ENCODE measurements around the gene DNAJC17. TPM values are rescaled to one million over a fixed set of nuclear protein-coding genes. Genes with fewer than 3 reads are reported as not detected.

The DNAJC17 gene
- total RNA-seq, 1 donor = 14.8 TPM

- Histone ChIP-seq H3K79me2 (ENCODE audit: insufficient read depth, low read length) (peaks cover 39% of the 10 kb centered on the region), H3K27me3 (ENCODE audit: insufficient read depth, low read length) (peaks cover 2% of the 10 kb centered on the region), H3K9me3 (ENCODE audit: low read depth, low read length) (no peaks in the 10 kb centered on the region), H2AFZ (ENCODE audit: low read length) (peak within 1 kb of the TSS; percentile 93), H3K36me3 (ENCODE audit: insufficient read depth, low read length) (peaks cover 23% of the 10 kb centered on the region), H3K4me2 (ENCODE audit: insufficient read depth, low read length) (peak within 1 kb of the TSS; percentile 88), H3K4me3 (ENCODE audit: insufficient read depth, low read length) (peak within 1 kb of the TSS; percentile 93), H3K27ac (ENCODE audit: low read depth, low read length) (peak within 1 kb of the TSS; percentile 79), H3K4me1 (ENCODE audit: insufficient read depth, low read length) (peaks cover 6% of the 10 kb centered on the region), H4K20me1 (ENCODE audit: insufficient read depth, low read length) (no peaks in the 10 kb centered on the region)
- TF ChIP-seq, protein P1, sequence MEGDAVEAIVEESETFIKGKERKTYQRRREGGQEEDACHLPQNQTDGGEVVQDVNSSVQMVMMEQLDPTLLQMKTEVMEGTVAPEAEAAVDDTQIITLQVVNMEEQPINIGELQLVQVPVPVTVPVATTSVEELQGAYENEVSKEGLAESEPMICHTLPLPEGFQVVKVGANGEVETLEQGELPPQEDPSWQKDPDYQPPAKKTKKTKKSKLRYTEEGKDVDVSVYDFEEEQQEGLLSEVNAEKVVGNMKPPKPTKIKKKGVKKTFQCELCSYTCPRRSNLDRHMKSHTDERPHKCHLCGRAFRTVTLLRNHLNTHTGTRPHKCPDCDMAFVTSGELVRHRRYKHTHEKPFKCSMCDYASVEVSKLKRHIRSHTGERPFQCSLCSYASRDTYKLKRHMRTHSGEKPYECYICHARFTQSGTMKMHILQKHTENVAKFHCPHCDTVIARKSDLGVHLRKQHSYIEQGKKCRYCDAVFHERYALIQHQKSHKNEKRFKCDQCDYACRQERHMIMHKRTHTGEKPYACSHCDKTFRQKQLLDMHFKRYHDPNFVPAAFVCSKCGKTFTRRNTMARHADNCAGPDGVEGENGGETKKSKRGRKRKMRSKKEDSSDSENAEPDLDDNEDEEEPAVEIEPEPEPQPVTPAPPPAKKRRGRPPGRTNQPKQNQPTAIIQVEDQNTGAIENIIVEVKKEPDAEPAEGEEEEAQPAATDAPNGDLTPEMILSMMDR (IDR thresholded peaks at IDR 0.05; ENCODE audit: extremely low read depth, low read depth, low read length) = no peak
- DNase-seq (ENCODE audit: insufficient read length, low spot score, missing footprints) = peak; percentile 98
Measured at GRCh38 chr15:40754883-40755811, 52.1 kb downstream of the DNAJC17 start, which contains the start of gene RMDN3. RMDN3 (minus strand) TSS chr15:40755254; CDS start chr15:40754783, 471 bp downstream.

DNA sequence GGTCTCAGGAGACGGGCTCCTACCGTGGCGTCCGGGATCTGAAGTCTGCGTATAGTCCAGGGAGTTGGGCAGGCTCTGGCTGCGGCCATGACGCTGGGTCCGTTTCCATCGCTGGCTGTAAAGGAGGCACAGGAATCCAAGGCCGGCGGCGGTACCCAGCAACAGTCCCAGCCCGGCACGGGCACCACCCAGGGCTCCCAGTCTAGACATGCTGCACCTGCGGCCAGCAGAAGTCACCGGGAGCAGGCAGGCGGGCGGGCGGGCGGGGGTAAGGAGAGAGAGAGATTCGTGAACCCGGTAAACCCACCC is 52.7 kb downstream of the DNAJC17 start:
- peak overlapping the region; percentile 69 for H3K27ac ChIP-seq (ENCODE audit: low read depth, low read length)
- TF ChIP-seq, protein P1 (IDR thresholded peaks at IDR 0.05; ENCODE audit: extremely low read depth, low read depth, low read length) = no peak
- peak; percentile 74 for DNase-seq (ENCODE audit: insufficient read length, low spot score, missing footprints)

GRCh38 chr15:40751745-40752144 is 55.5 kb downstream of the DNAJC17 start:
- H3K4me2 ChIP-seq (ENCODE audit: insufficient read depth, low read length) = no peak overlapping the region
- no peak overlapping the region for H2AFZ ChIP-seq (ENCODE audit: low read length)
- no peak overlapping the region for H3K4me3 ChIP-seq (ENCODE audit: insufficient read depth, low read length)
- peaks cover 39% of the 10 kb centered on the region for H3K79me2 ChIP-seq (ENCODE audit: insufficient read depth, low read length)
- H3K27ac ChIP-seq (ENCODE audit: low read depth, low read length) = no peak overlapping the region
- no peaks in the 10 kb centered on the region for H3K27me3 ChIP-seq (ENCODE audit: insufficient read depth, low read length)
- H3K4me1 ChIP-seq (ENCODE audit: insufficient read depth, low read length) = peaks cover 10% of the 10 kb centered on the region
- no peaks in the 10 kb centered on the region for H3K9me3 ChIP-seq (ENCODE audit: low read depth, low read length)
- peaks cover 27% of the 10 kb centered on the region for H3K36me3 ChIP-seq (ENCODE audit: insufficient read depth, low read length)
- peak; percentile 44 for DNase-seq (ENCODE audit: insufficient read length, low spot score, missing footprints)
- peaks cover 11% of the 10 kb centered on the region for H4K20me1 ChIP-seq (ENCODE audit: insufficient read depth, low read length)
- TF ChIP-seq, protein P1 (IDR thresholded peaks at IDR 0.05; ENCODE audit: extremely low read depth, low read depth, low read length) = no peak

More for the DNA sequence above, 52.7 kb downstream of the DNAJC17 start:
- no peaks in the 10 kb centered on the region for H3K9me3 ChIP-seq (ENCODE audit: low read depth, low read length)
- H4K20me1 ChIP-seq (ENCODE audit: insufficient read depth, low read length) = no peaks in the 10 kb centered on the region
- peaks cover 27% of the 10 kb centered on the region for H3K36me3 ChIP-seq (ENCODE audit: insufficient read depth, low read length)
- peaks cover 6% of the 10 kb centered on the region for H3K4me1 ChIP-seq (ENCODE audit: insufficient read depth, low read length)
- peaks cover 39% of the 10 kb centered on the region for H3K79me2 ChIP-seq (ENCODE audit: insufficient read depth, low read length)
- peak overlapping the region; percentile 91 for H2AFZ ChIP-seq (ENCODE audit: low read length)
- H3K4me2 ChIP-seq (ENCODE audit: insufficient read depth, low read length) = peak overlapping the region; percentile 88
- no peaks in the 10 kb centered on the region for H3K27me3 ChIP-seq (ENCODE audit: insufficient read depth, low read length)
- peak overlapping the region; percentile 93 for H3K4me3 ChIP-seq (ENCODE audit: insufficient read depth, low read length)

GRCh38 chr15:40750885-40751284 is 56.4 kb downstream of the DNAJC17 start:
- Histone ChIP-seq H3K36me3 (ENCODE audit: insufficient read depth, low read length) (peaks cover 28% of the 10 kb centered on the region), H3K27ac (ENCODE audit: low read depth, low read length) (no peak overlapping the region), H3K4me1 (ENCODE audit: insufficient read depth, low read length) (peaks cover 14% of the 10 kb centered on the region), H3K27me3 (ENCODE audit: insufficient read depth, low read length) (no peaks in the 10 kb centered on the region), H4K20me1 (ENCODE audit: insufficient read depth, low read length) (peaks cover 12% of the 10 kb centered on the region), H3K79me2 (ENCODE audit: insufficient read depth, low read length) (peaks cover 39% of the 10 kb centered on the region), H2AFZ (ENCODE audit: low read length) (no peak overlapping the region), H3K4me2 (ENCODE audit: insufficient read depth, low read length) (no peak overlapping the region), H3K4me3 (ENCODE audit: insufficient read depth, low read length) (no peak overlapping the region), H3K9me3 (ENCODE audit: low read depth, low read length) (no peaks in the 10 kb centered on the region)
- TF ChIP-seq, protein P1 (IDR thresholded peaks at IDR 0.05; ENCODE audit: extremely low read depth, low read depth, low read length) = no peak
- no peak for DNase-seq (ENCODE audit: insufficient read length, low spot score, missing footprints)

Measured in osteoblast (primary cell).